Measurements from ENCODE around the gene FCF1. TPM values are rescaled to one million over a fixed set of nuclear protein-coding genes. Genes with fewer than 3 reads are reported as not detected.

Gene FCF1, protein sequence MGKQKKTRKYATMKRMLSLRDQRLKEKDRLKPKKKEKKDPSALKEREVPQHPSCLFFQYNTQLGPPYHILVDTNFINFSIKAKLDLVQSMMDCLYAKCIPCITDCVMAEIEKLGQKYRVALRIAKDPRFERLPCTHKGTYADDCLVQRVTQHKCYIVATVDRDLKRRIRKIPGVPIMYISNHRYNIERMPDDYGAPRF
- 44.4 and 70.8 TPM in 2 replicates for total RNA-seq (2016; rRNA removed; fragmentation: Illumina TruSeq; extraction: Trizol)
- 6.5 and 7.9 TPM in 2 replicates for total RNA-seq (2016; cell fraction: cytosol; rRNA removed; fragmentation: Illumina TruSeq; extraction: Trizol; ENCODE audit: low read depth)
- total RNA-seq (2016; cell fraction: insoluble cytoplasmic fraction; rRNA removed; fragmentation: Illumina TruSeq; extraction: Trizol): 47.2 and 70.6 TPM in 2 replicates
- total RNA-seq (2016; cell fraction: membrane; rRNA removed; fragmentation: Illumina TruSeq; extraction: Trizol): 22.9 and 29.1 TPM in 2 replicates
- total RNA-seq (2016; cell fraction: nucleus; rRNA removed; fragmentation: Illumina TruSeq; extraction: Trizol): 23.9 and 25.1 TPM in 2 replicates
- polyA plus RNA-seq (2011; rRNA removed): 26.2 and 31.0 TPM in 2 replicates
- 14.5 and 24.4 TPM in 2 replicates for polyA plus RNA-seq (2011; cell fraction: cytosol; rRNA removed)
- 9.2 and 12.3 TPM in 2 replicates for polyA plus RNA-seq (2011; cell fraction: nucleus; rRNA removed)
- polyA plus RNA-seq (2012): 25.9 and 41.2 TPM in 2 replicates
- 7.5 and 8.5 TPM in 2 replicates for polyA plus RNA-seq (2016; cell fraction: cytosol; fragmentation: Illumina TruSeq; extraction: Trizol; ENCODE audit: low read depth)
- 72.6 and 86.3 TPM in 2 replicates for polyA plus RNA-seq (2016; cell fraction: insoluble cytoplasmic fraction; fragmentation: Illumina TruSeq; extraction: Trizol; ENCODE audit: low read depth)
- polyA plus RNA-seq (2016; cell fraction: membrane; fragmentation: Illumina TruSeq; extraction: Trizol; ENCODE audit: low read depth): 20.0 and 20.7 TPM in 2 replicates
- polyA plus RNA-seq (2016; cell fraction: nucleus; fragmentation: Illumina TruSeq; extraction: Trizol; ENCODE audit: insufficient read depth, low read depth): 34.0 and 37.4 TPM in 2 replicates
- 7.2 and 30.7 TPM in 2 replicates for polyA minus RNA-seq (2011; rRNA and poly(A)+ RNA removed; ENCODE audit: low replicate concordance)
- 20.0 TPM in 2 replicates for polyA minus RNA-seq (2011; cell fraction: cytosol; rRNA and poly(A)+ RNA removed)
- 15.7 and 17.8 TPM in 2 replicates for polyA minus RNA-seq (2011; cell fraction: nucleus; rRNA and poly(A)+ RNA removed)
- percentile 68 among the genes with signal in this experiment for Bru-seq, nascent RNA
- percentile 79 among the genes with signal in this experiment for BruChase-seq, experiment 1, labeled RNA remaining after a 6-hour chase
- percentile 70 among the genes with signal in this experiment for BruChase-seq, experiment 2, labeled RNA remaining after a 2-hour chase
- long read RNA-seq, experiment 1, partial matches to known transcripts: 0 of 1 reads
- long read RNA-seq, experiment 1, other reads (novel, unspliced or antisense): 1 of 1 reads
- long read RNA-seq, experiment 2, partial matches to known transcripts: 0 of 15 reads
- long read RNA-seq, experiment 2, other reads (novel, unspliced or antisense): 14 of 15 reads

DNA sequence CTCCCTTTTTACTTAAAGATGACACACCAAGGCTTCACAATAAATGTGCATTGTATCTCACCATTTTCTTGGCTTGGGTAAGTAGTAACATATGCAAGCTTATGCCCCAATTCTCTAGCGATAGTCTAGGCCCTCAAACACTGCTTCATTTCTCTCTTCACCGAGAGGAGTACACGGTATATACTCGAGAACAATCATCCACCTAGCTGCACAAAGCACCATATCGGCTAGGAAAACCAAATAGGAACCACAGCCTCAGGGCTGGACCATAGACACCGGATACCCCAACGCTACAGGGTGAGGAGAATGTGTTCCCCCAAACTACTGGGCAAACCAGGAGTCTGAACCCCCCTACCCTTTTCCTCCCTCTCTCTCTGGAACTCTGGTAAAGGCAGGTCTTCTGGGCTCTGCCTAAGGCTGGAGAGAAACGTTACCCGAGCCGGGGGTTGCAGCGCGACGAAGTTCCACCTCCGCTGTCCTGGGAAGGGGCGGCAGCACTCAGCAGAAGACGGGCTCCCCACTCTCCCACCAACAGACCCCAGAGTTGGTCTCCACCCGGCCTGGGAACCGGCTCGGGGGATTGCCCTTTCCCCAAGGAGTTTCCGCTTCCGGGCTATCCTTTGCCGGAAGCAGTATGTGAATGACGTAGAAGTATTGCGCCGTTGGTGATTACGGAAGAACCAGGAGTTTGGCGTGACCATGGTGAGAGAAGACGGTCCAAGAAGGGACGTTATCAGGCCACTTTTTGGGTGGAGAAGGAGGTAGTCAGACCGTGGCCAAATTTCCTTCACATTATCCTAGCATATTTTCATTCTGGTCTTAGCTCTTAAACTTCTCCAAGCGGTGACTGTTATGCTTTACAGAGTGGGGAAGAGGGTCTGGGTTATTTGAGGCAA lies at the start of gene FCF1, which contains the start of gene AREL1:
TSS of gene FCF1 (plus strand) at position 646 of the 896 bp plus-strand sequence. CDS start at position 700, 54 bp downstream.
TSS of gene AREL1 (minus strand) at position 582 of the 896 bp plus-strand sequence. CDS start 27,465 bp downstream, outside the sequence.
- in situ Hi-C loops (cut with HindIII; ENCODE audit: extremely low pct_ligation_motif_present, low pct_unique_long_range_greater_than_20kb) (no loop called here), intact Hi-C loops (cut with micrococcal nuclease; ENCODE audit: unreplicated experiment) (loop anchor here (1.0 to 2.0 kb wide), 2 partner anchors 50 to 103 kb away; partner anchors contain the start of gene YLPM1)
- 0% methylated on average over 31 of the region's 31 CpGs for WGBS (ENCODE audit: low lambda C conversion rate)
- peak within 1 kb of the TSS; percentile 90 for H3K9ac ChIP-seq (ENCODE audit: insufficient read depth, low read depth, low read length)
- peak within 1 kb of the TSS; percentile 65 for H3K27ac ChIP-seq (ENCODE audit: extremely low read length, insufficient read depth, low read length)
- peaks cover 38% of the 10 kb centered on the region for H3K4me1 ChIP-seq (ENCODE audit: insufficient read depth, low read length)
- DNase-seq (ENCODE audit: low spot score) (peak; percentile 90), ATAC-seq (peak; percentile 99), FAIRE-seq (peak; percentile 85)
- CTCF ChIA-PET (ENCODE audit: low intra/inter-chr PET ratio, low total read pairs): interaction anchor here (1.6 kb wide), 1 partner anchor 101 kb away, joined by 8 read pairs; the partner anchor contains the start of gene LTBP2
- H2AFZ ChIP-seq (ENCODE audit: low read length): peak within 1 kb of the TSS; percentile 91
- H3K4me3 ChIP-seq (replicated peaks in 1 of 3; ENCODE audit: insufficient read depth in 1 of 3, low read depth in 2 of 3, low read length in 3 of 3): peak within 1 kb of the TSS; percentile 84 to 92 (median 86)
- H3K4me2 ChIP-seq (ENCODE audit: low read depth, low read length): peak within 1 kb of the TSS; percentile 92
- H4K20me1 ChIP-seq (ENCODE audit: insufficient read depth, low read length): no peaks in the 10 kb centered on the region
- no peaks in the 10 kb centered on the region for H3K9me3 ChIP-seq (ENCODE audit: low read length)
- H3K36me3 ChIP-seq (replicated peaks in 1 of 2; ENCODE audit: control insufficient read depth in 1 of 2, insufficient read depth in 2 of 2, low read length in 2 of 2): peaks cover 1 to 16% of the 10 kb centered on the region in 2 experiments; a peak in 3 of 5 replicates
- BruUV-seq (replicated peaks): TSS peak; percentile 75
- no peaks in the 10 kb centered on the region; a peak in 1 of 5 replicates for H3K27me3 ChIP-seq (ENCODE audit: control insufficient read depth in 1 of 2, insufficient read depth in 2 of 2, low read length in 2 of 2)
- POLR2A ChIA-PET: interaction anchor here (0.8 kb wide), 1 partner anchor 101 kb away, joined by 3 read pairs; the partner anchor contains the start of gene LTBP2
- peaks cover 65% of the 10 kb centered on the region for H3K79me2 ChIP-seq (ENCODE audit: insufficient read depth, low read length)
- TF ChIP-seq, protein P1, sequence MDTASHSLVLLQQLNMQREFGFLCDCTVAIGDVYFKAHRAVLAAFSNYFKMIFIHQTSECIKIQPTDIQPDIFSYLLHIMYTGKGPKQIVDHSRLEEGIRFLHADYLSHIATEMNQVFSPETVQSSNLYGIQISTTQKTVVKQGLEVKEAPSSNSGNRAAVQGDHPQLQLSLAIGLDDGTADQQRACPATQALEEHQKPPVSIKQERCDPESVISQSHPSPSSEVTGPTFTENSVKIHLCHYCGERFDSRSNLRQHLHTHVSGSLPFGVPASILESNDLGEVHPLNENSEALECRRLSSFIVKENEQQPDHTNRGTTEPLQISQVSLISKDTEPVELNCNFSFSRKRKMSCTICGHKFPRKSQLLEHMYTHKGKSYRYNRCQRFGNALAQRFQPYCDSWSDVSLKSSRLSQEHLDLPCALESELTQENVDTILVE (CRISPR knock-in tag; IDR thresholded peaks at IDR 0.05): peak; percentile 55; the same call in 1 of the 2 replicates
- TF ChIP-seq PHF5A (CRISPR knock-in tag; IDR thresholded peaks at IDR 0.05; ENCODE audit: low read depth, unreplicated experiment) (peak; percentile 58), MXD4 (CRISPR knock-in tag; IDR thresholded peaks at IDR 0.05) (peak; percentile 62; the same call in 1 of the 2 replicates), SAFB2 (CRISPR knock-in tag; IDR thresholded peaks at IDR 0.05; ENCODE audit: borderline replicate concordance, low read depth) (peak; percentile 74; the same call in 1 of the 2 replicates), FOXA3 (CRISPR knock-in tag; IDR thresholded peaks at IDR 0.05) (peak; percentile 51)
- TF ChIP-seq, protein P2, sequence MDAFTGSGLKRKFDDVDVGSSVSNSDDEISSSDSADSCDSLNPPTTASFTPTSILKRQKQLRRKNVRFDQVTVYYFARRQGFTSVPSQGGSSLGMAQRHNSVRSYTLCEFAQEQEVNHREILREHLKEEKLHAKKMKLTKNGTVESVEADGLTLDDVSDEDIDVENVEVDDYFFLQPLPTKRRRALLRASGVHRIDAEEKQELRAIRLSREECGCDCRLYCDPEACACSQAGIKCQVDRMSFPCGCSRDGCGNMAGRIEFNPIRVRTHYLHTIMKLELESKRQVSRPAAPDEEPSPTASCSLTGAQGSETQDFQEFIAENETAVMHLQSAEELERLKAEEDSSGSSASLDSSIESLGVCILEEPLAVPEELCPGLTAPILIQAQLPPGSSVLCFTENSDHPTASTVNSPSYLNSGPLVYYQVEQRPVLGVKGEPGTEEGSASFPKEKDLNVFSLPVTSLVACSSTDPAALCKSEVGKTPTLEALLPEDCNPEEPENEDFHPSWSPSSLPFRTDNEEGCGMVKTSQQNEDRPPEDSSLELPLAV (CRISPR knock-in tag; conservative IDR thresholded peaks at IDR 0.05; ENCODE audit: low read depth): no peak
- TF ChIP-seq, protein P3, sequence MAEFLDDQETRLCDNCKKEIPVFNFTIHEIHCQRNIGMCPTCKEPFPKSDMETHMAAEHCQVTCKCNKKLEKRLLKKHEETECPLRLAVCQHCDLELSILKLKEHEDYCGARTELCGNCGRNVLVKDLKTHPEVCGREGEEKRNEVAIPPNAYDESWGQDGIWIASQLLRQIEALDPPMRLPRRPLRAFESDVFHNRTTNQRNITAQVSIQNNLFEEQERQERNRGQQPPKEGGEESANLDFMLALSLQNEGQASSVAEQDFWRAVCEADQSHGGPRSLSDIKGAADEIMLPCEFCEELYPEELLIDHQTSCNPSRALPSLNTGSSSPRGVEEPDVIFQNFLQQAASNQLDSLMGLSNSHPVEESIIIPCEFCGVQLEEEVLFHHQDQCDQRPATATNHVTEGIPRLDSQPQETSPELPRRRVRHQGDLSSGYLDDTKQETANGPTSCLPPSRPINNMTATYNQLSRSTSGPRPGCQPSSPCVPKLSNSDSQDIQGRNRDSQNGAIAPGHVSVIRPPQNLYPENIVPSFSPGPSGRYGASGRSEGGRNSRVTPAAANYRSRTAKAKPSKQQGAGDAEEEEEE (CRISPR knock-in tag; IDR thresholded peaks at IDR 0.05; ENCODE audit: borderline replicate concordance): 0 out of 2 replicates have a peak, but pooled peaks have one; percentile 11
- TF ChIP-seq, protein P4, sequence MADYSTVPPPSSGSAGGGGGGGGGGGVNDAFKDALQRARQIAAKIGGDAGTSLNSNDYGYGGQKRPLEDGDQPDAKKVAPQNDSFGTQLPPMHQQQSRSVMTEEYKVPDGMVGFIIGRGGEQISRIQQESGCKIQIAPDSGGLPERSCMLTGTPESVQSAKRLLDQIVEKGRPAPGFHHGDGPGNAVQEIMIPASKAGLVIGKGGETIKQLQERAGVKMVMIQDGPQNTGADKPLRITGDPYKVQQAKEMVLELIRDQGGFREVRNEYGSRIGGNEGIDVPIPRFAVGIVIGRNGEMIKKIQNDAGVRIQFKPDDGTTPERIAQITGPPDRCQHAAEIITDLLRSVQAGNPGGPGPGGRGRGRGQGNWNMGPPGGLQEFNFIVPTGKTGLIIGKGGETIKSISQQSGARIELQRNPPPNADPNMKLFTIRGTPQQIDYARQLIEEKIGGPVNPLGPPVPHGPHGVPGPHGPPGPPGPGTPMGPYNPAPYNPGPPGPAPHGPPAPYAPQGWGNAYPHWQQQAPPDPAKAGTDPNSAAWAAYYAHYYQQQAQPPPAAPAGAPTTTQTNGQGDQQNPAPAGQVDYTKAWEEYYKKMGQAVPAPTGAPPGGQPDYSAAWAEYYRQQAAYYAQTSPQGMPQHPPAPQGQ (CRISPR knock-in tag; IDR thresholded peaks at IDR 0.05; ENCODE audit: borderline replicate concordance): no peak
